ENCODE data around the gene GDI1. TPM values are rescaled to one million over a fixed set of nuclear protein-coding genes. Genes with fewer than 3 reads are reported as not detected.

GDI1 gene
- total RNA-seq, 4 donors from 2014 or later: 59.7 to 86.2 (median 78.1) TPM

DNA sequence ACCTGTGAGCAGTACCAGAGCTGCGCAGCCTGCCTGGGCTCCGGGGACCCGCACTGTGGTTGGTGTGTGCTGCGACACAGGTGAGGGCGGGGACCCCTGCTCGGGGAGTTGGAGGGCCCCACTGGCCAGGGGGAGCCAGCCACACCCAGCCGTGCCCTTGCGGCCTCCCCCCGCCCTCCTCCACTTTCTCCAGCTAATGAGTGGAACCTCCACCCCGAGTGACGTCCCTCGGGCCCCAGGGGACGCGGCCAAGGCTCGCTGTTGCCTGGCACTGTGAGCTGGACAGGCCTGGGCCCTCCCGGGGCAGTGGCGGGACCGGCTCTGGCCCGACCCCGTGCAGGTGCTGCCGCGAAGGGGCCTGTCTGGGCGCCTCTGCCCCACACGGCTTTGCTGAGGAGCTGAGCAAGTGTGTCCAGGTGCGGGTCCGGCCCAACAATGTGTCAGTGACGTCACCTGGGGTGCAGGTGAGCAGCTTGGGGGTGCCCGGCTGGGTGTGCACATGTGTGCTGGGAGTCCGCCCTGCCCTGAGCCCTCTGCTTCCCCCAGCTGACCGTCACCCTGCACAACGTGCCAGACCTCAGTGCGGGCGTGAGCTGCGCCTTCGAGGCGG is 26.8 kb downstream of the GDI1 start:
- H3K27ac ChIP-seq: no peak overlapping the region
- no peak for DNase-seq
- no peaks in the 10 kb centered on the region for H3K9me3 ChIP-seq
- peaks cover 0 to 6% of the 10 kb centered on the region in 2 donors for H3K36me3 ChIP-seq
- H3K4me1 ChIP-seq: peaks cover 0 to 6% of the 10 kb centered on the region in 2 donors
- TF ChIP-seq POLR2A (IDR thresholded peaks at IDR 0.05): no peak
- TF ChIP-seq, protein P1, sequence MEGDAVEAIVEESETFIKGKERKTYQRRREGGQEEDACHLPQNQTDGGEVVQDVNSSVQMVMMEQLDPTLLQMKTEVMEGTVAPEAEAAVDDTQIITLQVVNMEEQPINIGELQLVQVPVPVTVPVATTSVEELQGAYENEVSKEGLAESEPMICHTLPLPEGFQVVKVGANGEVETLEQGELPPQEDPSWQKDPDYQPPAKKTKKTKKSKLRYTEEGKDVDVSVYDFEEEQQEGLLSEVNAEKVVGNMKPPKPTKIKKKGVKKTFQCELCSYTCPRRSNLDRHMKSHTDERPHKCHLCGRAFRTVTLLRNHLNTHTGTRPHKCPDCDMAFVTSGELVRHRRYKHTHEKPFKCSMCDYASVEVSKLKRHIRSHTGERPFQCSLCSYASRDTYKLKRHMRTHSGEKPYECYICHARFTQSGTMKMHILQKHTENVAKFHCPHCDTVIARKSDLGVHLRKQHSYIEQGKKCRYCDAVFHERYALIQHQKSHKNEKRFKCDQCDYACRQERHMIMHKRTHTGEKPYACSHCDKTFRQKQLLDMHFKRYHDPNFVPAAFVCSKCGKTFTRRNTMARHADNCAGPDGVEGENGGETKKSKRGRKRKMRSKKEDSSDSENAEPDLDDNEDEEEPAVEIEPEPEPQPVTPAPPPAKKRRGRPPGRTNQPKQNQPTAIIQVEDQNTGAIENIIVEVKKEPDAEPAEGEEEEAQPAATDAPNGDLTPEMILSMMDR (IDR thresholded peaks at IDR 0.05): no peak
- WGBS, 2 donors: no CpG with 5 or more reads among the region's 36 CpGs
- no peaks in the 10 kb centered on the region for H3K27me3 ChIP-seq
- intact Hi-C loops (cut with DNase I): no loop called here
- H3K4me3 ChIP-seq (replicated peaks in 1 of 3): no peak overlapping the region

DNA sequence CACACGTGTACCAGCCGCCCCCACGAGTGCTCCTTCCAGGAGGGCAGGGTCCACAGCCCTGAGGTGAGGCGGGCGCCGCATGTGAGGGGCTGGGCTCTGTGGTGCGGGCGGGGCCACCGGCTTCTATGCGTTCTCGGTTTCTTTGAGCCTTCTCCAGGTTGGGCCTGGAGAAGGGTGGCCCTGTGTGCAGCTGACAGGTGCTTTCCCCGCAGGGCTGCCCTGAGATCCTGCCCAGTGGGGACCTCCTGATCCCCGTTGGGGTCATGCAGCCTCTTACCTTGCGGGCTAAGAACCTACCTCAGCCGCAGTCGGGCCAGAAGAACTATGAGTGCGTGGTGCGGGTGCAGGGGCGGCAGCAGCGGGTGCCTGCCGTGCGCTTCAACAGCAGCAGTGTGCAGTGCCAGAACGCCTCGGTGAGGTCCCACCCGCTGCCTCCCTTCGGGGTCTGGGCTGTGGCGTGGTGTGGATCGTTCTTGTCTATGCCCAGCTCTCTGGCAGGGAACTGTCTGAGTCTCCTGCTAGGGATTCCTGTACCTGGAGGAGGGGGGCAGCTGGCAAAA is 27.9 kb downstream of the GDI1 start:
- no peak overlapping the region for H3K4me3 ChIP-seq (replicated peaks in 1 of 3)
- no peak for TF ChIP-seq POLR2A (IDR thresholded peaks at IDR 0.05)
- TF ChIP-seq, protein P1 (IDR thresholded peaks at IDR 0.05): no peak
- H3K36me3 ChIP-seq: peaks cover 0 to 6% of the 10 kb centered on the region in 2 donors
- intact Hi-C loops (cut with DNase I): no loop called here
- H3K4me1 ChIP-seq: no peaks in the 10 kb centered on the region
- no peak for DNase-seq
- H3K9me3 ChIP-seq: no peaks in the 10 kb centered on the region
- no peaks in the 10 kb centered on the region for H3K27me3 ChIP-seq
- H3K27ac ChIP-seq: no peak overlapping the region
- no CpG with 5 or more reads among the region's 28 CpGs for WGBS, 2 donors

DNA sequence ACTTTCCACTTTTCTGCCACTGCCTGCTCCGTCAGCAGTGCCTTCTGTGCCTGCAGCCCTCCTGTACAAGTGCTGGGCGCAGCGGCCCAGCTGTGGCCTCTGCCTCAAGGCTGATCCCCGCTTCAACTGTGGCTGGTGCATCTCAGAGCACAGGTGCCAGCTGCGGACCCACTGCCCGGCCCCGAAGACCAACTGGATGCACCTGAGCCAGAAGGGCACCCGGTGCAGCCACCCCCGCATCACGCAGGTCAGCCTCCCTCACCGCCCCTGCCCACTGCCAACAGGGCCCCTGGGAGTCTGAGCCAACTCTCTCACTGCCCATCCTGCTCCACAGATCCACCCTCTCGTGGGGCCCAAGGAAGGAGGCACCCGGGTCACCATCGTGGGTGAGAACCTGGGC is 28.6 kb downstream of the GDI1 start:
- no peak for DNase-seq
- no peaks in the 10 kb centered on the region for H3K4me1 ChIP-seq
- peaks cover 0 to 6% of the 10 kb centered on the region in 2 donors for H3K36me3 ChIP-seq
- H3K9me3 ChIP-seq: no peaks in the 10 kb centered on the region
- WGBS, 2 donors: no CpG with 5 or more reads among the region's 14 CpGs
- no peak overlapping the region for H3K4me3 ChIP-seq (replicated peaks in 1 of 3)
- TF ChIP-seq POLR2A (IDR thresholded peaks at IDR 0.05): no peak
- TF ChIP-seq, protein P1 (IDR thresholded peaks at IDR 0.05): no peak
- H3K27me3 ChIP-seq: no peaks in the 10 kb centered on the region
- H3K27ac ChIP-seq: no peak overlapping the region
- intact Hi-C loops (cut with DNase I): no loop called here

DNA sequence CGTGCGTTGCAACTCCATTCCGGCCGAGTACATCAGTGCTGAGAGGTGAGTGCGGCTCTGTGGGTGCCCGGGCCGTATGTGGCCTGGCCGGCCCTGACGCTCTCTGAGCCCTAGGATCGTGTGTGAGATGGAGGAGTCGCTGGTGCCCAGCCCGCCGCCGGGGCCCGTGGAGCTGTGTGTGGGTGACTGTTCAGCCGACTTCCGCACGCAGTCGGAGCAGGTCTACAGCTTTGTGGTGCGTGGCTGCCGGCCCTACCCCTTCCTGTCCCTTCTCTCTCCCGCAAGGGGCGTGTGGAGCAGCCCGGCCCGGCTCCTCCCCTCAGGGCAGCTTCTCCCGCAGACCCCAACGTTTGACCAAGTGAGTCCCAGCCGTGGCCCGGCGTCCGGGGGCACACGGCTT is 29.1 kb downstream of the GDI1 start:
- H3K36me3 ChIP-seq: peaks cover 0 to 6% of the 10 kb centered on the region in 2 donors
- H3K27ac ChIP-seq: no peak overlapping the region

GRCh38 chrX:154466907-154467306 is 30.0 kb downstream of the GDI1 start:
- no peak overlapping the region for H3K27ac ChIP-seq
- TF ChIP-seq, protein P1 (IDR thresholded peaks at IDR 0.05): no peak
- no peak for TF ChIP-seq POLR2A (IDR thresholded peaks at IDR 0.05)
- no peak overlapping the region for H3K4me3 ChIP-seq (replicated peaks in 1 of 3)
- 95% methylated on average over 9 of the region's 15 CpGs; no CpG with 5 or more reads in 1 of the 2 donors for WGBS, 2 donors
- no peak for DNase-seq
- peaks cover 0 to 6% of the 10 kb centered on the region in 2 donors for H3K36me3 ChIP-seq
- no peaks in the 10 kb centered on the region for H3K4me1 ChIP-seq
- H3K9me3 ChIP-seq: no peaks in the 10 kb centered on the region
- H3K27me3 ChIP-seq: no peaks in the 10 kb centered on the region
- intact Hi-C loops (cut with DNase I): no loop called here

More for the DNA sequence above, 29.1 kb downstream of the GDI1 start:
- Histone ChIP-seq H3K27me3 (no peaks in the 10 kb centered on the region), H3K9me3 (no peaks in the 10 kb centered on the region), H3K4me1 (no peaks in the 10 kb centered on the region), H3K4me3 (replicated peaks in 1 of 3) (no peak overlapping the region)
- no peak for TF ChIP-seq POLR2A (IDR thresholded peaks at IDR 0.05)
- TF ChIP-seq, protein P1 (IDR thresholded peaks at IDR 0.05): no peak
- 90 to 100% methylated on average over 2 to 5 of the region's 32 CpGs for WGBS, 2 donors
- intact Hi-C loops (cut with DNase I): no loop called here
- DNase-seq: no peak

All from thyroid gland (tissue), 4 donors.